ENCODE results near the gene UBTD2.

GRCh38 chr5:172303162-172303561 lies 19.6 kb upstream of the UBTD2 start:
- TF ChIP-seq CTCF (IDR thresholded peaks at IDR 0.05 in 4 of 5, conservative IDR thresholded peaks at IDR 0.05 in 1 of 5), result no peak
- no peak for TF ChIP-seq POLR2A (IDR thresholded peaks at IDR 0.05)

All from gastrocnemius medialis (tissue), 4 donors.